K562 (cell line): ENCODE results near the gene NAIF1. TPM values are rescaled to one million over a fixed set of nuclear protein-coding genes. Genes with fewer than 3 reads are reported as not detected.

ENCODE experiments used
- ATAC-seq: fragments of 200-7000 bp; cut with Tn5 transposase; 3 replicates; pipeline ENCODE4 v1.9.1; 2020; ENCODE audit warnings: moderate library complexity
- BruUV-seq: library from RNA; stranded (reverse); fragments of 400-500 nt; replicated peaks from 2 replicates; lab custom pipeline; 2021; lab: Mats Ljungman, UMichigan
- CTCF ChIA-PET: fragments of 300-600 bp; formaldehyde crosslinking; extraction: SDS; loops from one replicate; lab custom pipeline; 2021; ENCODE audit warnings: low intra/inter-chr PET ratio; lab: Yijun Ruan, JAX
- POLR2A ChIA-PET: fragments of 300-600, 350-650 bp; sonication (Branson Sonifier 250); formaldehyde crosslinking; extraction: SDS; loops from one replicate; lab custom pipeline; 2021; ENCODE audit warnings: antibody characterized with exemption, inconsistent platforms; lab: Yijun Ruan, JAX
- DNase-seq, 4 experiments: peaks; one replicate each; pipeline versions ENCODE4 v3.0.0 to v3.0.0-alpha.2; 2011 to 2018; ENCODE audit warnings: low spot score in 3 of 4, mixed read lengths in 3 of 4; ENCODE audit errors: extremely low read depth in 1 of 4
- FAIRE-seq: peaks from 2 replicates; lab custom pipeline; 2011; peaks lifted over from hg19 to GRCh38; lab: Jason Lieb, UNC
- H2AFZ ChIP-seq: 2 replicates; pipeline ENCODE4 v1.6.0; 2011; ENCODE audit warnings: low read depth, low read length, control low read depth, inconsistent platforms
- H3K27ac ChIP-seq: fragments of 200-600 bp; 3 replicates; pipeline ENCODE4 v1.8.0; 2011; ENCODE audit warnings: low read depth, mild to moderate bottlenecking, control low read depth, inconsistent platforms, low read length, moderate library complexity, mixed read lengths; ENCODE audit errors: extremely low read depth
- H3K27me3 ChIP-seq, 2 experiments: fragments of 300-600 bp in 1 of 2; 2 replicates in 1 of 2; 3 replicates in 1 of 2; pipeline versions ENCODE4 v1.6.0 to v1.8.0; 2011; ENCODE audit warnings: inconsistent platforms in 2 of 2, low read length in 2 of 2, mild to moderate bottlenecking in 1 of 2, mixed read lengths in 1 of 2, moderate library complexity in 1 of 2; ENCODE audit not compliant: control insufficient read depth in 2 of 2, insufficient read depth in 2 of 2
- H3K36me3 ChIP-seq: fragments of 300-600 bp; 3 replicates; pipeline ENCODE4 v1.8.0; 2011; ENCODE audit warnings: mild to moderate bottlenecking, low read length, inconsistent platforms; ENCODE audit not compliant: control insufficient read depth, insufficient read depth
- H3K4me1 ChIP-seq, 2 experiments: fragments of 200-600 bp in 1 of 2; replicated peaks in 1 of 2; 2 replicates in 1 of 2; 3 replicates in 1 of 2; pipeline versions ENCODE4 v1.5.1 to v1.8.0; 2011; ENCODE audit warnings: inconsistent platforms in 2 of 2, low read length in 2 of 2, mild to moderate bottlenecking in 1 of 2, mixed read lengths in 1 of 2, moderate library complexity in 1 of 2; ENCODE audit not compliant: control insufficient read depth in 2 of 2, insufficient read depth in 2 of 2
- H3K4me2 ChIP-seq: 2 replicates; pipeline ENCODE4 v1.6.1; 2011; ENCODE audit warnings: low read length, control low read depth, inconsistent platforms, mixed read lengths; ENCODE audit not compliant: insufficient read depth
- H3K4me3 ChIP-seq: fragments of 200-600 bp; sonication (generic), shearing (Covaris generic); 2 replicates; pipeline ENCODE4 v1.5.1; 2016; ENCODE audit warnings: control low read depth, inconsistent platforms
- H3K79me2 ChIP-seq: fragments of 200-600 bp; 3 replicates; pipeline ENCODE4 v1.8.0; 2011; ENCODE audit warnings: low read length, inconsistent platforms; ENCODE audit not compliant: control insufficient read depth, insufficient read depth
- H3K9ac ChIP-seq, 2 experiments: 2 replicates each; pipeline versions ENCODE4 v1.6.0 to v1.6.1; 2011; ENCODE audit warnings: low read depth in 2 of 2, low read length in 2 of 2, control low read depth in 1 of 2, inconsistent platforms in 1 of 2, mild to moderate bottlenecking in 1 of 2, mixed read lengths in 1 of 2; ENCODE audit not compliant: insufficient read depth in 1 of 2
- H3K9me1 ChIP-seq: one replicate; pipeline ENCODE4 v1.6.0; 2011; ENCODE audit warnings: inconsistent platforms, mild to moderate bottlenecking, low read length, moderate library complexity; ENCODE audit not compliant: control insufficient read depth, insufficient read depth
- H3K9me3 ChIP-seq: replicated peaks from 2 replicates; pipeline ENCODE4 v1.5.1; 2011; ENCODE audit warnings: low read depth, low read length, inconsistent platforms; ENCODE audit not compliant: control insufficient read depth, insufficient read depth
- H4K20me1 ChIP-seq: replicated peaks from 2 replicates; pipeline ENCODE4 v1.6.1; 2011; ENCODE audit warnings: low read length, inconsistent platforms, mixed read lengths; ENCODE audit not compliant: control insufficient read depth, insufficient read depth
- ATF7 ChIP-seq: fragments of 450-650 bp; IDR thresholded peaks from 2 replicates; pipeline ENCODE4 v1.7.1; 2014; ENCODE audit warnings: mild to moderate bottlenecking, moderate library complexity
- CREM ChIP-seq: IDR thresholded peaks from 2 replicates; pipeline ENCODE4 v1.6.1; 2014; ENCODE audit warnings: antibody characterized with exemption, low read depth
- EGR1 ChIP-seq: fragments of 450-650 bp; conservative IDR thresholded peaks from 2 replicates; pipeline ENCODE4 v1.6.1; 2017; ENCODE audit warnings: mild to moderate bottlenecking
- HDAC2 ChIP-seq: fragments of 450-650 bp; IDR thresholded peaks from 2 replicates; pipeline ENCODE4 v1.6.1; 2016; ENCODE audit warnings: mild to moderate bottlenecking
- HNRNPL ChIP-seq: fragments of 200-400 bp; formaldehyde crosslinking; IDR thresholded peaks from 2 replicates; pipeline ENCODE4 v1.6.1; 2017; ENCODE audit warnings: low read depth, mild to moderate bottlenecking, low read length
- MLLT1 ChIP-seq, 2 experiments: fragments of 450-650 bp; IDR thresholded peaks; 2 replicates each; pipeline ENCODE4 v1.6.1; 2016
- POLR2B ChIP-seq: fragments of 450-650 bp; IDR thresholded peaks from 2 replicates; pipeline ENCODE4 v1.6.1; 2018; ENCODE audit warnings: low read depth; ENCODE audit not compliant: partially characterized antibody
- RBM22 ChIP-seq: fragments of 200-400 bp; formaldehyde crosslinking; IDR thresholded peaks from 2 replicates; pipeline ENCODE4 v1.6.1; 2018; ENCODE audit warnings: low read length, low read depth; ENCODE audit not compliant: poor library complexity, severe bottlenecking
- ZNF717 ChIP-seq: fragments of 250-450 bp; sonication (Bioruptor Pico); IDR thresholded peaks from 2 replicates; pipeline ENCODE4 v1.5.0; 2021
- WGBS: fragments of 100-300 bp; shearing (Covaris generic); methylation state at CpG from one replicate; pipeline ENCODE4 v1.1.6; 2016; ENCODE audit warnings: low coverage, mixed read lengths; ENCODE audit not compliant: insufficient coverage; ENCODE audit errors: missing lambda C conversion rate; 5-methylcytosine and 5-hydroxymethylcytosine counted together
- in situ Hi-C: fragments of 300-500 bp; cut with MboI; formaldehyde crosslinking; loops from 4 replicates; pipeline ENCODE4 v1.15.0; 2018; ENCODE audit warnings: inconsistent platforms, mixed read lengths
- intact Hi-C: fragments of 100-400 bp; cut with micrococcal nuclease; formaldehyde crosslinking; loops from 2 replicates; pipeline ENCODE4 v1.14.2; 2022
- polyA plus RNA-seq, 8 experiments: library from polyadenylated mRNA; depleted of rRNA in 4 of 8; stranded (reverse) in 5 of 8; unstranded in 3 of 8; fragments of >200 nt; fragmentation: Nextera tagmentation in 2 of 8; fragmentation: Illumina TruSeq in 1 of 8; extraction: Ambion mirVana in 2 of 8; extraction: Trizol in 1 of 8; gene quantifications; 2 replicates each; pipeline versions ENCODE4 v1.2.1 to v1.2.3, GENCODE V29; 2011 to 2014; ENCODE audit warnings: inconsistent platforms in 1 of 8, missing spikeins in 1 of 8
- total RNA-seq, 7 experiments: library from RNA; depleted of rRNA in 6 of 7; stranded (reverse); fragments of >200 nt in 6 of 7; fragmentation: Illumina TruSeq in 2 of 7; extraction: Trizol in 2 of 7; gene quantifications; 2 replicates each; pipeline versions ENCODE4 v1.2.1 to v1.2.3, GENCODE V29; 2011 to 2021; ENCODE audit warnings: low replicate concordance in 1 of 7

NAIF1 gene
- total and polyA plus RNA-seq, 9 of the 15 experiments (the other 6 are each of a cell fraction or from before 2014, with no cell fraction given): 4.8 to 26.6 (median 17.2) TPM

DNA sequence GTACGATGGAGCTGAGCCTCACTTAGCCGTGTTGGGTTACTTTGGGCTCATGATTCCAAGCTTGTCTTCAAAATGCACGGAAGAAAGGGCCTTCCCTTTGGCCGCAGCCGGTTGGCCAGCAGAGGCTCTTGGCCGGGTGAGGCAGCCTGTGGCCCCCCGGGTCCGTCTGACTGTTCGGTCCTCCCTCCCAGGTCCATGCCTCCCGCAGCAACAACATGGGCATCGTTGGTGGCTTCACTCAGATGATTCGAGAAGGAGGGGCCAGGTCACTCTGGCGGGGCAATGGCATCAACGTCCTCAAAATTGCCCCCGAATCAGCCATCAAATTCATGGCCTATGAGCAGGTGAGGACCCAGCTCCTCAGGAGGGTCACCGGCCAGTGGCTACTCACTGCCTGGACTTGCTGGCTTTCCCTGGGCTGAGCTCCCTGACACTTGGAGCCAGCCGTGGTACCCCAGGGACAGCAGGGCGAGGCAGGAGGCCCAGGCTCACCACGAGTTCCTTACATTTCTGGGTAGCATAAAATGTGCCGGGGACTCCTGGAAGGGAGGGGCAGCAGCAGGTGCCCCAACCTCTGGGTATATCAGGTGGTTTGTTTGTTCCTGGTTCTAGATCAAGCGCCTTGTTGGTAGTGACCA, 38.5 kb upstream of the NAIF1 start:
- Histone ChIP-seq H3K9ac (no peak overlapping the region), H3K9me3 (no peaks in the 10 kb centered on the region), H3K9me1 (no peaks in the 10 kb centered on the region), H2AFZ (no peak overlapping the region), H3K79me2 (peaks cover 15% of the 10 kb centered on the region), H3K27ac (no peak overlapping the region), H4K20me1 (no peaks in the 10 kb centered on the region)
- no TSS peak for BruUV-seq
- FAIRE-seq: no peak
- POLR2A ChIA-PET: interaction anchor here (1.5 to 1.7 kb wide), 2 partner anchors 10 to 11 kb away, joined by 8 to 14 read pairs; no protein-coding TSS in a partner anchor
- in situ Hi-C loops: no loop called here
- no peak for DNase-seq
- ATAC-seq: no peak
- TF ChIP-seq HNRNPL: no peak
- peak; percentile 4 for TF ChIP-seq RBM22
- TF ChIP-seq, all 486 proteins: peak for 1
- Histone ChIP-seq H3K4me2 (no peak overlapping the region), H3K27me3 (no peaks in the 10 kb centered on the region), H3K36me3 (peaks cover 87% of the 10 kb centered on the region), H3K4me3 (no peak overlapping the region), H3K4me1 (peaks cover 13 to 63% of the 10 kb centered on the region in 2 experiments; a peak in 4 of 5 replicates)
- intact Hi-C loops: no loop called here
- WGBS: 95% methylated on average over 18 of the region's 21 CpGs
- CTCF ChIA-PET: no interaction called here

DNA sequence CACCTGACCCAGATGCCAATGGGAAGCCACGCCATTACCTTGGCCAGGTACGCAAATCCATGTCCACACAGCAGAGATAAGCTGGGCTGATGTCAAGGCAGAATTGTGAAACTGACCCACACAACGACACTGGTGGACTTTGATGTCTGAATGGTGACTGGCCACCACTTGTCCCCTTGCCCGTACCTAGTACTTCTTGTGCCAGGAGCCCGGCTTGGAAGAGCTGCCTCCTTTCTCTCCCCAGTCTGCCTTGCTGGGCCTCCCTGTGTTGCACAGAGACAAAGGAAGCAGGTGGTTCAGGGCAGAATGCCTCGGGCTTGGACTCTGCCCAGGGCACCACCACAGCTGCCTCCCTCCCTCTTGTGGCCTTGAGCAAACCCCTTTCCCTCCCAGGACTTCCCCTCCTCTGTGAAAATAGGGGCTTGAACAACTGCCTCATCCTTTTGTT, 37.1 kb upstream of the NAIF1 start:
- no peaks in the 10 kb centered on the region for H3K27me3 ChIP-seq
- no peak overlapping the region for H3K4me3 ChIP-seq
- in situ Hi-C loops (no loop called here), intact Hi-C loops (no loop called here)
- H3K9me1 ChIP-seq: no peaks in the 10 kb centered on the region
- ChIA-PET POLR2A (interaction anchor here (0.8 to 1.5 kb wide), 2 partner anchors 10 to 178 kb away, joined by 3 read pairs; no protein-coding TSS in a partner anchor), CTCF (no interaction called here)
- ATAC-seq (no peak), FAIRE-seq (no peak), DNase-seq (no peak)
- no TSS peak for BruUV-seq
- no peak overlapping the region for H2AFZ ChIP-seq
- peaks cover 29% of the 10 kb centered on the region for H3K79me2 ChIP-seq
- H3K9ac ChIP-seq: no peak overlapping the region
- no peak overlapping the region for H3K4me2 ChIP-seq
- peaks cover 20 to 71% of the 10 kb centered on the region in 2 experiments; a peak in 4 of 5 replicates for H3K4me1 ChIP-seq
- H4K20me1 ChIP-seq: 0 out of 2 replicates have a peak, but pooled peaks cover 6% of the 10 kb centered on the region
- H3K27ac ChIP-seq: no peak overlapping the region; the same call in 2 of the 3 replicates
- peaks cover 93% of the 10 kb centered on the region for H3K36me3 ChIP-seq
- TF ChIP-seq CREM (peak; percentile 11; the same call in 1 of the 2 replicates), ZNF717 (CRISPR knock-in tag) (no peak), POLR2B (no peak), MLLT1 (IDR thresholded peaks at IDR 0.05) (no peak), ATF7 (no peak), EGR1 (no peak), HDAC2 (no peak)
- 93% methylated on average over 6 of the region's 6 CpGs for WGBS
- H3K9me3 ChIP-seq: no peaks in the 10 kb centered on the region
